HG03196 (cell line): ENCODE measurements around the gene DSTN.
"Not testable (repeated sequence)": the region's sequence is repeated elsewhere in the genome, so short reads cannot be mapped to it uniquely, and the experiment has no call there.

Experiments used
- ATAC-seq: cut with Tn5 transposase; IDR thresholded peaks from one replicate; pipeline ENCODE4 v1.9.1; 2021; ENCODE audit not compliant: unreplicated experiment

Gene DSTN

GRCh38 chr20:17648791-17649730, 79.2 kb downstream of the DSTN start:
- ATAC-seq, result no peak

- ATAC-seq, result no peak
Measured at GRCh38 chr20:17650301-17651128, 80.6 kb downstream of the DSTN start.

- ATAC-seq, result no peak
Measured at GRCh38 chr20:17651129-17651759, 81.4 kb downstream of the DSTN start.

GRCh38 chr20:17651760-17652388, 82.0 kb downstream of the DSTN start:
- no peak for ATAC-seq

- no peak for ATAC-seq
Measured at GRCh38 chr20:17652411-17652810, 82.5 kb downstream of the DSTN start.

GRCh38 chr20:17653835-17654648, 84.2 kb downstream of the DSTN start:
- no peak for ATAC-seq

- ATAC-seq, result no peak
Measured at GRCh38 chr20:17654649-17655285, 84.9 kb downstream of the DSTN start.

- ATAC-seq, result no peak
Measured at GRCh38 chr20:17655286-17655651, 85.4 kb downstream of the DSTN start.

- ATAC-seq, result no peak
Measured at GRCh38 chr20:17655865-17656479, 86.1 kb downstream of the DSTN start.

GRCh38 chr20:17657079-17657825, 87.4 kb downstream of the DSTN start:
- ATAC-seq, result no peak

GRCh38 chr20:17657898-17658647, 88.2 kb downstream of the DSTN start:
- no peak for ATAC-seq

- ATAC-seq, result no peak
Measured at GRCh38 chr20:17658648-17658993, 88.7 kb downstream of the DSTN start.

- ATAC-seq, result not testable (repeated sequence)
Measured at GRCh38 chr20:17659344-17659743, 89.5 kb downstream of the DSTN start.
